OCI-LY7 (cell line): ENCODE data around the gene RAD51B. TPM values are rescaled to one million over a fixed set of nuclear protein-coding genes. Genes with fewer than 3 reads are reported as not detected.

Source experiments
- BruUV-seq: library from RNA; stranded (reverse); fragments of 400-500 nt; replicated peaks from 2 replicates; lab custom pipeline; 2021; lab: Mats Ljungman, UMichigan
- CTCF ChIA-PET: fragments of 300-600 bp; sonication (Branson Sonifier 250); formaldehyde crosslinking; loops from one replicate; lab custom pipeline; 2022; ENCODE audit warnings: antibody characterized with exemption; ENCODE audit not compliant: unreplicated experiment; lab: Charles Lee
- POLR2A ChIA-PET: fragments of 300-600 bp; sonication (Branson Sonifier 250); formaldehyde crosslinking; loops from one replicate; lab custom pipeline; 2022; ENCODE audit warnings: antibody characterized with exemption; lab: Charles Lee
- DNase-seq: peaks from one replicate; pipeline ENCODE4 v3.0.0-alpha.2; 2015; ENCODE audit warnings: low spot score
- H2AFZ ChIP-seq: fragments of 200-600 bp; sonication (generic), shearing (Covaris generic); 2 replicates; pipeline ENCODE4 v1.6.1; 2014; ENCODE audit warnings: mild to moderate bottlenecking, antibody characterized with exemption, low read length, moderate library complexity
- H3K27ac ChIP-seq: fragments of 200-600 bp; sonication (generic); 2 replicates; pipeline ENCODE4 v1.5.1; 2014; ENCODE audit warnings: mixed run types, low read depth, mild to moderate bottlenecking, moderate library complexity, low read length, inconsistent platforms; ENCODE audit not compliant: poor library complexity, severe bottlenecking
- H3K36me3 ChIP-seq: fragments of 200-600 bp; sonication (generic); 2 replicates; pipeline ENCODE4 v1.6.1; 2014; ENCODE audit warnings: mild to moderate bottlenecking, antibody characterized with exemption, low read length, moderate library complexity, mixed read lengths; ENCODE audit not compliant: insufficient read depth
- H3K4me1 ChIP-seq: fragments of 200-600 bp; sonication (generic); 2 replicates; pipeline ENCODE4 v1.5.1; 2014; ENCODE audit warnings: mild to moderate bottlenecking, low read length; ENCODE audit not compliant: insufficient read depth, poor library complexity, severe bottlenecking
- H3K4me2 ChIP-seq: fragments of 200-600 bp; sonication (generic); 2 replicates; pipeline ENCODE4 v1.6.1; 2014; ENCODE audit warnings: mild to moderate bottlenecking, low read length
- H3K4me3 ChIP-seq: fragments of 200-600 bp; sonication (generic); 2 replicates; pipeline ENCODE4 v1.5.1; 2014; ENCODE audit warnings: mild to moderate bottlenecking, low read depth, low read length; ENCODE audit not compliant: poor library complexity, severe bottlenecking
- H3K79me2 ChIP-seq: fragments of 200-600 bp; sonication (generic); 2 replicates; pipeline ENCODE4 v1.6.1; 2016; ENCODE audit warnings: low read depth, mild to moderate bottlenecking, low read length, moderate library complexity, mixed read lengths; ENCODE audit not compliant: insufficient read depth
- H3K9me2 ChIP-seq: fragments of 200-600 bp; sonication (generic); 2 replicates; pipeline ENCODE4 v1.6.1; 2016; ENCODE audit warnings: mild to moderate bottlenecking, low read length, mixed read lengths; ENCODE audit not compliant: insufficient read depth
- H3K9me3 ChIP-seq: fragments of 200-600 bp; sonication (generic); 2 replicates; pipeline ENCODE4 v1.6.1; 2014; ENCODE audit warnings: mild to moderate bottlenecking, mixed run types, low read length, mixed read lengths
- H4K20me1 ChIP-seq: fragments of 200-600 bp; sonication (generic); 2 replicates; pipeline ENCODE4 v1.6.1; 2014; ENCODE audit warnings: mild to moderate bottlenecking, antibody characterized with exemption, low read length, moderate library complexity, mixed read lengths; ENCODE audit not compliant: insufficient read depth
- EZH2phosphoT487 ChIP-seq: fragments of 200-600 bp; sonication (generic); IDR thresholded peaks from 2 replicates; pipeline ENCODE4 v1.6.1; 2018; ENCODE audit warnings: low read depth, borderline replicate concordance, mild to moderate bottlenecking, mixed run types, antibody characterized with exemption, low read length, moderate library complexity, mixed read lengths
- intact Hi-C: fragments of 100-400 bp; cut with micrococcal nuclease; formaldehyde crosslinking; loops from one replicate; pipeline ENCODE4 v1.10.0; 2022; ENCODE audit not compliant: unreplicated experiment
- total RNA-seq, 2 experiments: library from RNA; depleted of rRNA in 1 of 2; stranded (reverse); fragments of >200 nt in 1 of 2; shearing (Covaris generic) in 1 of 2; gene quantifications; 2 replicates each; pipeline ENCODE4 v1.2.3, GENCODE V29; 2014 to 2022
- TF ChIP-seq, protein P1 (sequence below): fragments of 200-600 bp; sonication (generic); conservative IDR thresholded peaks from 2 replicates; pipeline ENCODE4 v1.5.1; 2014; ENCODE audit warnings: mild to moderate bottlenecking, antibody characterized with exemption, low read length, moderate library complexity, mixed read lengths

Gene RAD51B
- total RNA-seq, 2 experiments from 2014 or later: 41.4 to 89.9 TPM

DNA sequence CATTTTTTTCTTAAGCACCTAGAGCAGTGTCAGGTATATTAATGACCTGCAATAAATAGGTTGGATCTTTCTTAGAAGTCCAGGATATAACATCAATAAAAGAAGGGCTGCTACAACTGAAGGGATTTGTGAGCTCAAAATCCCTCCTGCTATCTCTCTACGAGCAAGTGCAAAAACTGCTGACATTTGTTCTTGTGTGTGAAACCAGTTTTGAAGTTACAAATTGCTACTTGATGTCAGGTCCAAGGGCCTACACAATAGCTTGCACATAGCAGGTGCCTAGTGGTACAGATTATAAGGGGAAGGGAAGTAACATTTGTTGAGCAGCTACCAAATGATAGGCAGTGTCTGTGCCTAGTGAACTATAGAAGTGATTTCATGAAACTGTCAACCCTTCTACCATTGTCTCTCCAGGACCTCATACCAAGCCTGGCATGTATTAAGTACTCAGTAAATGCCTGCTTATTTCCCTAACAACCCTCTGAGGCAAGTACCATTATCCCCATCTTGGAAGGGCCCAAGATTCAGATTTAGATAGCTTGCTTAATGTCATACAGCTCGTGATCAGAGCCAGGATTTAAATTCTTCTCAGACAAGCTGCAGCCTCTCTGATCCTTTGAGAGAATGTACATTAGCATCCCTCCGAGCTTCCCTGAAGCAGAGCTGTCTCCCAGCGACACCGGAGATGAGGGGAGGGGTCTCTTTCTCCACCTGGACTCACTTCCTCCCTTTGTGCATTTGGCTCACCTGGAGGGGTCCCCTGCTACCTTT is 673.0 kb downstream of the RAD51B start:
- Histone ChIP-seq H3K79me2 (no peaks in the 10 kb centered on the region), H3K4me1 (peaks cover 21% of the 10 kb centered on the region), H3K27ac (no peak overlapping the region), H2AFZ (no peak overlapping the region), H3K9me3 (no peaks in the 10 kb centered on the region), H4K20me1 (no peaks in the 10 kb centered on the region), H3K4me3 (no peak overlapping the region), H3K9me2 (no peaks in the 10 kb centered on the region), H3K4me2 (no peak overlapping the region), H3K36me3 (no peaks in the 10 kb centered on the region)
- BruUV-seq: no TSS peak
- DNase-seq: no peak
- CTCF ChIA-PET: interaction anchor here (0.6 kb wide), 1 partner anchor 147 kb away, joined by 3 read pairs; no protein-coding TSS in a partner anchor
- intact Hi-C loops: no loop called here
- TF ChIP-seq, protein P1, sequence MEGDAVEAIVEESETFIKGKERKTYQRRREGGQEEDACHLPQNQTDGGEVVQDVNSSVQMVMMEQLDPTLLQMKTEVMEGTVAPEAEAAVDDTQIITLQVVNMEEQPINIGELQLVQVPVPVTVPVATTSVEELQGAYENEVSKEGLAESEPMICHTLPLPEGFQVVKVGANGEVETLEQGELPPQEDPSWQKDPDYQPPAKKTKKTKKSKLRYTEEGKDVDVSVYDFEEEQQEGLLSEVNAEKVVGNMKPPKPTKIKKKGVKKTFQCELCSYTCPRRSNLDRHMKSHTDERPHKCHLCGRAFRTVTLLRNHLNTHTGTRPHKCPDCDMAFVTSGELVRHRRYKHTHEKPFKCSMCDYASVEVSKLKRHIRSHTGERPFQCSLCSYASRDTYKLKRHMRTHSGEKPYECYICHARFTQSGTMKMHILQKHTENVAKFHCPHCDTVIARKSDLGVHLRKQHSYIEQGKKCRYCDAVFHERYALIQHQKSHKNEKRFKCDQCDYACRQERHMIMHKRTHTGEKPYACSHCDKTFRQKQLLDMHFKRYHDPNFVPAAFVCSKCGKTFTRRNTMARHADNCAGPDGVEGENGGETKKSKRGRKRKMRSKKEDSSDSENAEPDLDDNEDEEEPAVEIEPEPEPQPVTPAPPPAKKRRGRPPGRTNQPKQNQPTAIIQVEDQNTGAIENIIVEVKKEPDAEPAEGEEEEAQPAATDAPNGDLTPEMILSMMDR: no peak
- TF ChIP-seq EZH2phosphoT487: no peak
- POLR2A ChIA-PET: interaction anchor here (1.2 to 2.1 kb wide), 3 partner anchors 10 to 14 kb away, joined by 5 to 6 read pairs (median 6); no protein-coding TSS in a partner anchor

DNA sequence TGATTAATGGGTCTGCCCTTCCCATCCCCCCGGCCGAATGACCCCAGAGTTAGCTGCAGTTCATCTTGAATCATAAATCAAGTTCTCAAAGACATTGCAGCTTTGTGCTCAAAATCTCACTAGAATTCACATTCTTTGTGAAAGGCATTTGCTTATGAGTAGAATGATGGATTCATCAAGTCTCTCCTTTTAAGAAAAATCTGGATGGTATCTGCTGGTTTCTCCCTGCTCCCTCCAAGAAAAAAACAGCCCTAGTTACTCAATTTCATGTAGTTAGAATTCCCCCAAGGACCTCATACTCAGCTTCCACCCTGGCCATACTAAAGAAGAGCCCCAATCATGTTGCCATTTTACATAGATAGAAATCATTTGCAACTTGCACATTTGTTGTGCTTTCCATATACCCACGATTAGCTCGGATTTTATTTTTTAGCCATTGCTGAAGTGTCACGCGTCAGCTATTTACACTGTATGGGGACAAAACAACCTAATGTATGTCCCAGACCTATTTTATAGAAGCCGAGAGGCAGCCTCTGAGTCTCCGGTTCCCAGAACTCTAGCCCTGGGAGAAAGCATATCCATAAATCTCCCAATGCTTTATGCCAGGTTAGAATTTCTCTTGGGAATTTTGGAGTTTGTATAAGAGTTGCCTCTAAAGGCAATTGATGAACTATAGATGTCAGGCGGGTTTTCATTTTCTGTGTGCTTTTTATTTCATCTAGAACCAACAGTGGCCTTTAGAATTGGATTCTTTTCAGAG is 673.8 kb downstream of the RAD51B start:
- H3K9me2 ChIP-seq: no peaks in the 10 kb centered on the region
- no peak overlapping the region for H2AFZ ChIP-seq
- no peak overlapping the region for H3K4me3 ChIP-seq
- CTCF ChIA-PET: interaction anchor here (0.6 kb wide), 1 partner anchor 148 kb away, joined by 3 read pairs; no protein-coding TSS in a partner anchor
- H4K20me1 ChIP-seq: no peaks in the 10 kb centered on the region
- no peaks in the 10 kb centered on the region for H3K79me2 ChIP-seq
- intact Hi-C loops: no loop called here
- POLR2A ChIA-PET: interaction anchor here (0.6 to 2.1 kb wide), 4 partner anchors 10 to 192 kb away, joined by 3 to 6 read pairs (median 6); no protein-coding TSS in a partner anchor
- BruUV-seq: no TSS peak
- peaks cover 28% of the 10 kb centered on the region for H3K4me1 ChIP-seq
- DNase-seq: no peak
- H3K4me2 ChIP-seq: no peak overlapping the region
- H3K9me3 ChIP-seq: no peaks in the 10 kb centered on the region
- H3K36me3 ChIP-seq: no peaks in the 10 kb centered on the region
- no peak overlapping the region for H3K27ac ChIP-seq
- TF ChIP-seq, protein P1: no peak
- no peak for TF ChIP-seq EZH2phosphoT487
